Measurements from ENCODE around the gene WSCD2.

DNA sequence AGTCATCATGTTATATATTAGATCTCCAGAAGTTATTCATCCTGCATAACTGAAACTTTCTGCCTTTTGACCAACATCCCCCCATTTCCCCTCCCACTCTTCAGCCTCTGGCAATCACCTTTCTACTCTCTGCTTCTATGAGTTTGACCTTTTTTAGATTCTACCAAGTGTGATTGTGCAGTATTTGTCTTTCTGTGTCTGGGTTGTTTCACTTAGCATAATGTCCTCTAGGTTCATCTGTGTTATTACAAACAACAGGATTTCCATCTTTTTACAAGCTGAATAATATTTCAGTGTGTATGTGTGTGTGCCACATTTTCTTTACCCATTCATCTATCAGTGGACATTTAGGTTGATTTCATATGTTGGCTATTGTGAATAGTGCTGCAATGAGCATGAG, 11.2 kb upstream of the WSCD2 start:
- TF ChIP-seq BHLHE40 (IDR thresholded peaks at IDR 0.05; ENCODE audit: low read depth, low read length) (no peak), CHD1 (IDR thresholded peaks at IDR 0.05; ENCODE audit: low read depth, low read length) (no peak)
- TF ChIP-seq, protein P1, sequence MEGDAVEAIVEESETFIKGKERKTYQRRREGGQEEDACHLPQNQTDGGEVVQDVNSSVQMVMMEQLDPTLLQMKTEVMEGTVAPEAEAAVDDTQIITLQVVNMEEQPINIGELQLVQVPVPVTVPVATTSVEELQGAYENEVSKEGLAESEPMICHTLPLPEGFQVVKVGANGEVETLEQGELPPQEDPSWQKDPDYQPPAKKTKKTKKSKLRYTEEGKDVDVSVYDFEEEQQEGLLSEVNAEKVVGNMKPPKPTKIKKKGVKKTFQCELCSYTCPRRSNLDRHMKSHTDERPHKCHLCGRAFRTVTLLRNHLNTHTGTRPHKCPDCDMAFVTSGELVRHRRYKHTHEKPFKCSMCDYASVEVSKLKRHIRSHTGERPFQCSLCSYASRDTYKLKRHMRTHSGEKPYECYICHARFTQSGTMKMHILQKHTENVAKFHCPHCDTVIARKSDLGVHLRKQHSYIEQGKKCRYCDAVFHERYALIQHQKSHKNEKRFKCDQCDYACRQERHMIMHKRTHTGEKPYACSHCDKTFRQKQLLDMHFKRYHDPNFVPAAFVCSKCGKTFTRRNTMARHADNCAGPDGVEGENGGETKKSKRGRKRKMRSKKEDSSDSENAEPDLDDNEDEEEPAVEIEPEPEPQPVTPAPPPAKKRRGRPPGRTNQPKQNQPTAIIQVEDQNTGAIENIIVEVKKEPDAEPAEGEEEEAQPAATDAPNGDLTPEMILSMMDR (conservative IDR thresholded peaks at IDR 0.05; ENCODE audit: low read depth, low read length): no peak
- TF ChIP-seq, protein P2, sequence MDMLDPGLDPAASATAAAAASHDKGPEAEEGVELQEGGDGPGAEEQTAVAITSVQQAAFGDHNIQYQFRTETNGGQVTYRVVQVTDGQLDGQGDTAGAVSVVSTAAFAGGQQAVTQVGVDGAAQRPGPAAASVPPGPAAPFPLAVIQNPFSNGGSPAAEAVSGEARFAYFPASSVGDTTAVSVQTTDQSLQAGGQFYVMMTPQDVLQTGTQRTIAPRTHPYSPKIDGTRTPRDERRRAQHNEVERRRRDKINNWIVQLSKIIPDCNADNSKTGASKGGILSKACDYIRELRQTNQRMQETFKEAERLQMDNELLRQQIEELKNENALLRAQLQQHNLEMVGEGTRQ (IDR thresholded peaks at IDR 0.05; ENCODE audit: low read depth, low read length): no peak

Measured in IMR-90 (cell line).